HEK293 (cell line): ENCODE results near the gene TOMM6.
A peak's percentile ranks its signal among the peaks of the same experiment; 100 is the strongest.

Experiments used
- CTCF ChIA-PET: fragments of 350-600 bp; formaldehyde crosslinking; extraction: SDS; loops from one replicate; lab custom pipeline; 2021; ENCODE audit warnings: antibody characterized with exemption; lab: Yijun Ruan, JAX
- POLR2A ChIA-PET: fragments of 300-600 bp; formaldehyde crosslinking; extraction: SDS; loops from one replicate; lab custom pipeline; 2020; ENCODE audit warnings: antibody characterized with exemption, inconsistent platforms; lab: Yijun Ruan, JAX
- H3K27ac ChIP-seq: fragments of 200-500 bp; sonication (Bioruptor generic); 2 replicates; pipeline ENCODE4 v1.5.1; 2014; ENCODE audit warnings: low read depth, low read length, control low read depth, inconsistent platforms; ENCODE audit errors: extremely low read depth
- H3K36me3 ChIP-seq, 2 experiments: fragments of 200-500 bp in 1 of 2; sonication (Bioruptor generic) in 1 of 2; 1 replicate in 1 of 2; 2 replicates in 1 of 2; pipeline ENCODE4 v1.5.1; 2014 to 2017; ENCODE audit warnings: inconsistent platforms in 2 of 2, low read length in 2 of 2; ENCODE audit not compliant: control insufficient read depth in 2 of 2, insufficient read depth in 1 of 2
- H3K4me1 ChIP-seq: fragments of 200-500 bp; sonication (Bioruptor generic); 2 replicates; pipeline ENCODE4 v1.5.1; 2014; ENCODE audit warnings: mild to moderate bottlenecking, low read length, inconsistent platforms; ENCODE audit not compliant: control insufficient read depth, insufficient read depth
- H3K4me3 ChIP-seq: 2 replicates; pipeline ENCODE4 v1.5.1; 2011; ENCODE audit warnings: low read depth, mild to moderate bottlenecking, control low read depth, low read length, moderate library complexity
- H3K9me3 ChIP-seq: fragments of 200-500 bp; sonication (Bioruptor generic); 2 replicates; pipeline ENCODE4 v1.5.1; 2014; ENCODE audit warnings: low read depth, low read length, inconsistent platforms; ENCODE audit not compliant: control insufficient read depth, insufficient read depth
- INSM2 ChIP-seq: fragments of 450-650 bp; formaldehyde crosslinking; IDR thresholded peaks from 2 replicates; pipeline ENCODE4 v1.5.1; 2016; ENCODE audit warnings: missing biosample characterization, missing genetic modification characterization
- PRDM1 ChIP-seq: fragments of 450-650 bp; formaldehyde crosslinking; IDR thresholded peaks from 2 replicates; pipeline ENCODE4; 2016; ENCODE audit warnings: missing biosample characterization, missing genetic modification characterization
- PRDM10 ChIP-seq: fragments of 450-650 bp; formaldehyde crosslinking; IDR thresholded peaks from 2 replicates; pipeline ENCODE4 v1.5.1; 2016; ENCODE audit warnings: missing biosample characterization, missing genetic modification characterization
- SCRT1 ChIP-seq: fragments of 450-650 bp; formaldehyde crosslinking; IDR thresholded peaks from 2 replicates; pipeline ENCODE4 v1.5.1; 2016; ENCODE audit warnings: missing biosample characterization, missing genetic modification characterization, borderline replicate concordance
- SP2 ChIP-seq: fragments of 450-650 bp; formaldehyde crosslinking; IDR thresholded peaks from 2 replicates; pipeline ENCODE4 v1.5.1; 2016; ENCODE audit warnings: missing biosample characterization, missing genetic modification characterization
- ZBTB21 ChIP-seq: fragments of 450-650 bp; formaldehyde crosslinking; IDR thresholded peaks from 2 replicates; pipeline ENCODE4 v1.5.1; 2017; ENCODE audit warnings: missing biosample characterization, missing genetic modification characterization
- ZBTB26 ChIP-seq: fragments of 450-650 bp; formaldehyde crosslinking; optimal IDR thresholded peaks from 2 replicates; pipeline ENCODE3; 2016; ENCODE audit warnings: missing biosample characterization, mild to moderate bottlenecking, missing genetic modification characterization
- ZIC2 ChIP-seq: fragments of 450-650 bp; formaldehyde crosslinking; IDR thresholded peaks from 2 replicates; pipeline ENCODE4 v1.5.1; 2016; ENCODE audit warnings: missing biosample characterization, missing genetic modification characterization
- ZNF155 ChIP-seq: fragments of 450-650 bp; formaldehyde crosslinking; IDR thresholded peaks from 2 replicates; pipeline ENCODE4 v1.5.1; 2016; ENCODE audit warnings: missing biosample characterization, missing genetic modification characterization
- ZNF202 ChIP-seq: fragments of 450-650 bp; formaldehyde crosslinking; IDR thresholded peaks from 2 replicates; pipeline ENCODE4 v1.5.1; 2016; ENCODE audit warnings: missing biosample characterization, missing genetic modification characterization, borderline replicate concordance
- ZNF26 ChIP-seq: fragments of 450-650 bp; formaldehyde crosslinking; IDR thresholded peaks from 2 replicates; pipeline ENCODE4 v1.5.1; 2016; ENCODE audit warnings: missing biosample characterization, missing genetic modification characterization
- ZNF280C ChIP-seq: fragments of 450-650 bp; formaldehyde crosslinking; IDR thresholded peaks from 2 replicates; pipeline ENCODE4 v1.5.1; 2016; ENCODE audit warnings: missing biosample characterization, missing genetic modification characterization
- ZNF280D ChIP-seq: fragments of 450-650 bp; formaldehyde crosslinking; IDR thresholded peaks from 2 replicates; pipeline ENCODE4 v1.5.1; 2016; ENCODE audit warnings: missing biosample characterization, missing genetic modification characterization
- ZNF362 ChIP-seq: fragments of 450-650 bp; formaldehyde crosslinking; IDR thresholded peaks from 2 replicates; pipeline ENCODE4 v1.5.1; 2016; ENCODE audit warnings: missing biosample characterization, missing genetic modification characterization
- ZNF561 ChIP-seq: fragments of 450-650 bp; IDR thresholded peaks from 2 replicates; pipeline ENCODE4 v1.5.1; 2018; ENCODE audit warnings: missing biosample characterization, missing genetic modification characterization, borderline replicate concordance
- ZNF571 ChIP-seq: fragments of 450-650 bp; formaldehyde crosslinking; IDR thresholded peaks from 2 replicates; pipeline ENCODE4 v1.5.0; 2017; ENCODE audit warnings: missing biosample characterization, missing genetic modification characterization

Gene TOMM6

GRCh38 chr6:41755895-41756294 is 31.6 kb upstream of the TOMM6 start:
- TF ChIP-seq ZNF280C (tag by site-specific recombination) (no peak), ZNF561 (no peak), ZNF155 (no peak), PRDM10 (tag by site-specific recombination) (no peak), SP2 (tag by site-specific recombination) (no peak), ZNF280D (tag by site-specific recombination) (no peak), ZNF571 (no peak), ZBTB21 (tag by site-specific recombination) (no peak), SCRT1 (tag by site-specific recombination) (no peak), ZNF202 (tag by site-specific recombination) (no peak), ZBTB26 (tag by site-specific recombination) (no peak), PRDM1 (tag by site-specific recombination) (no peak), INSM2 (no peak)
- Histone ChIP-seq H3K36me3 (no peaks in the 10 kb centered on the region), H3K4me3 (no peak overlapping the region), H3K27ac (no peak overlapping the region), H3K4me1 (no peaks in the 10 kb centered on the region), H3K9me3 (no peaks in the 10 kb centered on the region)
- POLR2A ChIA-PET, result no interaction called here
- CTCF ChIA-PET, result interaction anchor here (0.6 kb wide), 2 partner anchors 165 to 416 kb away, joined by 3 read pairs; partner anchors contain the start of genes BYSL and MED20

GRCh38 chr6:41756354-41756753 is 31.1 kb upstream of the TOMM6 start:
- TF ChIP-seq ZIC2 (tag by site-specific recombination), result peak; percentile 52; the same call in 1 of the 2 replicates
- TF ChIP-seq ZNF26 (tag by site-specific recombination), result no peak
- no peak for TF ChIP-seq ZNF362 (tag by site-specific recombination)
- ChIA-PET CTCF (interaction anchor here (0.6 kb wide), 2 partner anchors 31 to 165 kb away, joined by 3 to 4 read pairs; partner anchors contain the start of genes BYSL and MED20), POLR2A (no interaction called here)
- no peaks in the 10 kb centered on the region for H3K9me3 ChIP-seq
- H3K36me3 ChIP-seq, result no peaks in the 10 kb centered on the region
- no peak overlapping the region for H3K4me3 ChIP-seq
- no peak overlapping the region for H3K27ac ChIP-seq
- H3K4me1 ChIP-seq, result no peaks in the 10 kb centered on the region
